Neural cell (in vitro differentiated cells): ENCODE results near the gene ITGA8. TPM values are rescaled to one million over a fixed set of nuclear protein-coding genes. Genes with fewer than 3 reads are reported as not detected.

Source experiments
- H2AFZ ChIP-seq: fragments of 200-600, 300-800 bp; sonication (generic), shearing (Covaris generic); 2 replicates; pipeline ENCODE4 v1.6.0; 2014; ENCODE audit warnings: low read depth, mild to moderate bottlenecking, antibody characterized with exemption, low read length, moderate library complexity
- H3F3A ChIP-seq: fragments of 200-600 bp; shearing (Covaris generic); 2 replicates; pipeline ENCODE4 v1.6.1; 2016; ENCODE audit warnings: mild to moderate bottlenecking, moderate library complexity, mixed read lengths, antibody characterized with exemption, low read length; ENCODE audit not compliant: insufficient read depth, poor library complexity, severe bottlenecking
- H3K27ac ChIP-seq: fragments of 200-600, 300-800 bp; sonication (generic), shearing (Covaris generic); 2 replicates; pipeline ENCODE4 v1.5.1; 2014; ENCODE audit warnings: mild to moderate bottlenecking, low read length, moderate library complexity
- H3K27me3 ChIP-seq: fragments of 300-800, 200-600 bp; sonication (generic), shearing (Covaris generic); 2 replicates; pipeline ENCODE4 v1.6.0; 2014; ENCODE audit warnings: mild to moderate bottlenecking, low read depth, low read length, moderate library complexity; ENCODE audit not compliant: insufficient read depth
- H3K36me3 ChIP-seq: fragments of 300-800, 200-600 bp; sonication (generic), shearing (Covaris generic); 2 replicates; pipeline ENCODE4 v1.5.1; 2014; ENCODE audit warnings: mild to moderate bottlenecking, antibody characterized with exemption, low read length, moderate library complexity; ENCODE audit not compliant: insufficient read depth
- H3K4me2 ChIP-seq: fragments of 300-800, 200-600 bp; sonication (generic), shearing (Covaris generic); 2 replicates; pipeline ENCODE4 v1.6.0; 2014; ENCODE audit warnings: mild to moderate bottlenecking, low read length
- H3K4me3 ChIP-seq: fragments of 300-800, 200-600 bp; sonication (generic), shearing (Covaris generic); 2 replicates; pipeline ENCODE4 v1.5.1; 2014; ENCODE audit warnings: mild to moderate bottlenecking, low read length, moderate library complexity
- H3K79me2 ChIP-seq: fragments of 200-600 bp; shearing (Covaris generic); replicated peaks from 2 replicates; pipeline ENCODE4 v1.6.0; 2014; ENCODE audit warnings: mild to moderate bottlenecking, low read length, moderate library complexity; ENCODE audit not compliant: insufficient read depth
- H3K9ac ChIP-seq: fragments of 300-800, 200-600 bp; sonication (generic), shearing (Covaris generic); 2 replicates; pipeline ENCODE4 v1.6.1; 2016; ENCODE audit warnings: mild to moderate bottlenecking, low read length, mixed read lengths
- H3K9me2 ChIP-seq: fragments of 200-600 bp; shearing (Covaris generic); 2 replicates; pipeline ENCODE4 v1.6.1; 2016; ENCODE audit warnings: mild to moderate bottlenecking, low read length, mixed read lengths; ENCODE audit not compliant: insufficient read depth
- H3K9me3 ChIP-seq: fragments of 200-600, 300-800 bp; sonication (generic), shearing (Covaris generic); 2 replicates; pipeline ENCODE4 v1.6.1; 2016; ENCODE audit warnings: mild to moderate bottlenecking, mixed run types, low read length, moderate library complexity, mixed read lengths
- H4K20me1 ChIP-seq: fragments of 200-600 bp; shearing (Covaris generic); 2 replicates; pipeline ENCODE4 v1.6.1; 2016; ENCODE audit warnings: mild to moderate bottlenecking, mixed run types; ENCODE audit not compliant: insufficient read depth
- CTCF ChIP-seq: fragments of 450-650 bp; IDR thresholded peaks from 2 replicates; pipeline ENCODE4 v1.5.1; 2014; ENCODE audit warnings: antibody characterized with exemption, mild to moderate bottlenecking, moderate library complexity; ENCODE audit not compliant: poor library complexity, severe bottlenecking
- EP300 ChIP-seq: fragments of 450-650 bp; conservative IDR thresholded peaks from 2 replicates; pipeline ENCODE4 v1.6.1; 2014; ENCODE audit warnings: antibody characterized with exemption, mild to moderate bottlenecking, moderate library complexity; ENCODE audit not compliant: poor library complexity, severe bottlenecking
- EZH2 ChIP-seq: fragments of 200-600, 300-800 bp; shearing (Covaris generic), sonication (generic); IDR thresholded peaks from 2 replicates; pipeline ENCODE4 v1.6.1; 2014; ENCODE audit warnings: antibody characterized with exemption, low read length, borderline replicate concordance, mild to moderate bottlenecking; ENCODE audit not compliant: insufficient read depth, poor library complexity, severe bottlenecking
- MXI1 ChIP-seq: fragments of 450-650 bp; conservative IDR thresholded peaks from 2 replicates; pipeline ENCODE4 v1.6.1; 2014; ENCODE audit warnings: antibody characterized with exemption, mild to moderate bottlenecking; ENCODE audit not compliant: poor library complexity, severe bottlenecking
- POLR2AphosphoS5 ChIP-seq: IDR thresholded peaks from 2 replicates; pipeline ENCODE4 v1.6.1; 2012
- RAD21 ChIP-seq: fragments of 450-650 bp; conservative IDR thresholded peaks from 2 replicates; pipeline ENCODE4 v1.6.1; 2014; ENCODE audit warnings: antibody characterized with exemption, mild to moderate bottlenecking, moderate library complexity
- SMC3 ChIP-seq: fragments of 450-650 bp; conservative IDR thresholded peaks from 2 replicates; pipeline ENCODE4 v1.6.1; 2014; ENCODE audit warnings: antibody characterized with exemption, mild to moderate bottlenecking, moderate library complexity; ENCODE audit not compliant: poor library complexity
- TAF1 ChIP-seq: IDR thresholded peaks from 2 replicates; pipeline ENCODE4 v1.6.1; 2012; ENCODE audit warnings: low read depth
- polyA plus RNA-seq: library from polyadenylated mRNA; depleted of rRNA; stranded (reverse); fragments of >200 nt; gene quantifications from 2 replicates; pipeline ENCODE4 v1.2.3, GENCODE V29; 2014
- TF ChIP-seq, protein P1 (sequence below): IDR thresholded peaks from 2 replicates; pipeline ENCODE4 v1.6.1; 2012; ENCODE audit warnings: borderline replicate concordance

ITGA8 gene
- polyA plus RNA-seq, 1 donor from 2014 or later = 0.11 TPM

GRCh38 chr10:15579605-15580004 lies 140.1 kb downstream of the ITGA8 start:
- no peaks in the 10 kb centered on the region for H3K36me3 ChIP-seq
- H2AFZ ChIP-seq = no peak overlapping the region
- no peaks in the 10 kb centered on the region for H3K79me2 ChIP-seq
- H3K27ac ChIP-seq = no peak overlapping the region
- no peaks in the 10 kb centered on the region for H3K27me3 ChIP-seq
- no peak overlapping the region for H3K4me2 ChIP-seq
- no peaks in the 10 kb centered on the region for H3K9me2 ChIP-seq
- no peaks in the 10 kb centered on the region for H4K20me1 ChIP-seq
- H3F3A ChIP-seq = no peaks in the 10 kb centered on the region
- TF ChIP-seq RAD21 = no peak
- no peak for TF ChIP-seq POLR2AphosphoS5
- TF ChIP-seq SMC3 = no peak
- TF ChIP-seq CTCF = no peak
- TF ChIP-seq, protein P1, sequence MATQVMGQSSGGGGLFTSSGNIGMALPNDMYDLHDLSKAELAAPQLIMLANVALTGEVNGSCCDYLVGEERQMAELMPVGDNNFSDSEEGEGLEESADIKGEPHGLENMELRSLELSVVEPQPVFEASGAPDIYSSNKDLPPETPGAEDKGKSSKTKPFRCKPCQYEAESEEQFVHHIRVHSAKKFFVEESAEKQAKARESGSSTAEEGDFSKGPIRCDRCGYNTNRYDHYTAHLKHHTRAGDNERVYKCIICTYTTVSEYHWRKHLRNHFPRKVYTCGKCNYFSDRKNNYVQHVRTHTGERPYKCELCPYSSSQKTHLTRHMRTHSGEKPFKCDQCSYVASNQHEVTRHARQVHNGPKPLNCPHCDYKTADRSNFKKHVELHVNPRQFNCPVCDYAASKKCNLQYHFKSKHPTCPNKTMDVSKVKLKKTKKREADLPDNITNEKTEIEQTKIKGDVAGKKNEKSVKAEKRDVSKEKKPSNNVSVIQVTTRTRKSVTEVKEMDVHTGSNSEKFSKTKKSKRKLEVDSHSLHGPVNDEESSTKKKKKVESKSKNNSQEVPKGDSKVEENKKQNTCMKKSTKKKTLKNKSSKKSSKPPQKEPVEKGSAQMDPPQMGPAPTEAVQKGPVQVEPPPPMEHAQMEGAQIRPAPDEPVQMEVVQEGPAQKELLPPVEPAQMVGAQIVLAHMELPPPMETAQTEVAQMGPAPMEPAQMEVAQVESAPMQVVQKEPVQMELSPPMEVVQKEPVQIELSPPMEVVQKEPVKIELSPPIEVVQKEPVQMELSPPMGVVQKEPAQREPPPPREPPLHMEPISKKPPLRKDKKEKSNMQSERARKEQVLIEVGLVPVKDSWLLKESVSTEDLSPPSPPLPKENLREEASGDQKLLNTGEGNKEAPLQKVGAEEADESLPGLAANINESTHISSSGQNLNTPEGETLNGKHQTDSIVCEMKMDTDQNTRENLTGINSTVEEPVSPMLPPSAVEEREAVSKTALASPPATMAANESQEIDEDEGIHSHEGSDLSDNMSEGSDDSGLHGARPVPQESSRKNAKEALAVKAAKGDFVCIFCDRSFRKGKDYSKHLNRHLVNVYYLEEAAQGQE = no peak
- no peak for TF ChIP-seq MXI1
- no peak for TF ChIP-seq EP300
- no peak for TF ChIP-seq TAF1
- TF ChIP-seq EZH2 = no peak
- H3K4me3 ChIP-seq = no peak overlapping the region
- no peaks in the 10 kb centered on the region for H3K9me3 ChIP-seq
- no peak overlapping the region for H3K9ac ChIP-seq

- Histone ChIP-seq H3K4me2 (no peak overlapping the region), H3K4me3 (no peak overlapping the region), H3K9me2 (no peaks in the 10 kb centered on the region), H3F3A (no peaks in the 10 kb centered on the region), H3K27me3 (no peaks in the 10 kb centered on the region), H3K36me3 (no peaks in the 10 kb centered on the region), H3K27ac (no peak overlapping the region), H3K9me3 (no peaks in the 10 kb centered on the region), H2AFZ (no peak overlapping the region), H3K79me2 (no peaks in the 10 kb centered on the region), H3K9ac (no peak overlapping the region), H4K20me1 (no peaks in the 10 kb centered on the region)
- TF ChIP-seq TAF1 (no peak), EP300 (no peak), EZH2 (no peak), POLR2AphosphoS5 (no peak), RAD21 (no peak), SMC3 (no peak), MXI1 (no peak), CTCF (no peak)
- TF ChIP-seq, protein P1 = no peak
Measured at GRCh38 chr10:15572531-15573045, 147.1 kb downstream of the ITGA8 start.
